Epithelial cell of proximal tubule (primary cell): Measurements from ENCODE around the gene ONECUT3. TPM values are rescaled to one million over a fixed set of nuclear protein-coding genes. Genes with fewer than 3 reads are reported as not detected.

ENCODE experiments used
- DNase-seq: peaks from one replicate; pipeline ENCODE4 v3.0.0-alpha.2; 2011; ENCODE audit warnings: low read depth
- H3K4me3 ChIP-seq: 2 replicates; pipeline ENCODE4 v1.5.1; 2011; ENCODE audit warnings: low read depth, mild to moderate bottlenecking, low read length
- total RNA-seq: library from RNA; depleted of rRNA; stranded (reverse); fragments of >200 nt; gene quantifications from 2 replicates; pipeline ENCODE4 v1.2.3, GENCODE V29; 2015
- TF ChIP-seq, protein P1 (sequence below): conservative IDR thresholded peaks from 2 replicates; pipeline ENCODE4 v1.5.1; 2012; ENCODE audit warnings: low read depth, mild to moderate bottlenecking, low read length

ONECUT3 gene
- total RNA-seq, 1 donor from 2014 or later, result not detected

DNA sequence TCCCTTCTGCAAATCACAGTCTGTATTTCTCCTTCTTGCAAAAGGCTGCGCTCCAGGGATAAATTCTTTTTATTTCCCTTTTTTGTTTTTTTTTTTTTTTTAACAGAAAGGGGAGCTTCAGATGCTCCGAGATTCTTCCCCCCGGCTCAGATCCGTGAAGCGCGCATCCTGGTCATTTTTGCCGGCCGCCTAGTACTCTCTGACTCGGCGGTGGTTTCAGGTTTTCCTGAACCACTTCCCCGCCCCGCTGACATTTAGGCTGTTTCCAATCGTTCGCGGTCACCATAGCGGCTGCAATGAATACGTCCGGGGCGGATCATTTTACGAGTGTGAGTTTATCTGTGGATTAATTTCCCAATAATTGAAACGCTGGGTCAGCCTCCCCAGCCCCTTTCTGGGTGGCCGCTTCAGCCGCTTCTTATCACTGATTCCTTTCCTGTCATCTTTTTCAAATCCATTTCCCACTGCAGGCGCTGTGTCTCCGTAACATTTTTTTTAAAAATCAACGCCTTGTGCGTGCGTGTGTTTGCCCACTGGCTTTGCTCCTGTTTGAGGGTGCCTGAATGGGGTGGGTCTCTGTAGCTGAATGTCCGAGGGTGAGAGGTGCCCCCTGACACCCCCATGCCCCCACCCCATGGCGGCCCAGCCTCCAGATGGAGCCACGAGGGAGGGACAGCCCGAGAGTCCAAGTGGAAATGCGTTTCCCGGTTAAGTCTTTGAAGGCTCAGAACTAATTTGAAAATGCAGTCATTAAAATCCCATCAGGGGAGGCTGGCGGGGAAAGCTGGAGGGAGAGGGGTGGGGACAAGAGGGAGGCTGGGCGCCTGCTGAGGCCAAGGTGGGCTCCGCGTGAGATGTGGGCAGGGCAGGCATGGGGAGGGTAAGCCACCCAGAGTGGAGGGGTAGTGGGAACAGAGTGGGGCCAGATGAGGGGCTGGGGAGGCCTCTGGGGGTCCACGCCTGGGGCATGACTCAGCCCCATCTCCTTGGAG, 10.6 kb downstream of the ONECUT3 start:
- TF ChIP-seq, protein P1, sequence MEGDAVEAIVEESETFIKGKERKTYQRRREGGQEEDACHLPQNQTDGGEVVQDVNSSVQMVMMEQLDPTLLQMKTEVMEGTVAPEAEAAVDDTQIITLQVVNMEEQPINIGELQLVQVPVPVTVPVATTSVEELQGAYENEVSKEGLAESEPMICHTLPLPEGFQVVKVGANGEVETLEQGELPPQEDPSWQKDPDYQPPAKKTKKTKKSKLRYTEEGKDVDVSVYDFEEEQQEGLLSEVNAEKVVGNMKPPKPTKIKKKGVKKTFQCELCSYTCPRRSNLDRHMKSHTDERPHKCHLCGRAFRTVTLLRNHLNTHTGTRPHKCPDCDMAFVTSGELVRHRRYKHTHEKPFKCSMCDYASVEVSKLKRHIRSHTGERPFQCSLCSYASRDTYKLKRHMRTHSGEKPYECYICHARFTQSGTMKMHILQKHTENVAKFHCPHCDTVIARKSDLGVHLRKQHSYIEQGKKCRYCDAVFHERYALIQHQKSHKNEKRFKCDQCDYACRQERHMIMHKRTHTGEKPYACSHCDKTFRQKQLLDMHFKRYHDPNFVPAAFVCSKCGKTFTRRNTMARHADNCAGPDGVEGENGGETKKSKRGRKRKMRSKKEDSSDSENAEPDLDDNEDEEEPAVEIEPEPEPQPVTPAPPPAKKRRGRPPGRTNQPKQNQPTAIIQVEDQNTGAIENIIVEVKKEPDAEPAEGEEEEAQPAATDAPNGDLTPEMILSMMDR, result no peak
- DNase-seq, result no peak
- H3K4me3 ChIP-seq, result no peak overlapping the region

DNA sequence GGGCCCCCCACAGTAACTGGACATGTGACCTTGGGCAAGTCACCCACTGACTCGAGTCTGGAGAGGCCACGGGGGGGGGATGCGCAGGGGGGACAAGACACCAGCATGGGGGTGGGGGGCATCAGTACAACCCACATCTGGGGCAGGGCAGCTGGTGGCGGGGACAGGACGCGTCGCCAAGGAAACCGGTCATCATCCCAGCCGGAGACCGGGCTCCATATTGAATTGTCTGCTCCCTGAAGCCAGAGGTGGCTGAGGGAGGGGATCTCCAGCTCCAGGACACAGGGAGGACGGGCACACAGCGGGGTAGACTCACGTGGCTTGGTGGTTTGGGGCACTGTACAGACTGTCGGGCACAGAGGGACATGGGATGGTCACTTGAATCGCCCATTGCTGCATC, 11.4 kb downstream of the ONECUT3 start:
- H3K4me3 ChIP-seq, result no peak overlapping the region
- TF ChIP-seq, protein P1, result no peak
- no peak for DNase-seq

DNA sequence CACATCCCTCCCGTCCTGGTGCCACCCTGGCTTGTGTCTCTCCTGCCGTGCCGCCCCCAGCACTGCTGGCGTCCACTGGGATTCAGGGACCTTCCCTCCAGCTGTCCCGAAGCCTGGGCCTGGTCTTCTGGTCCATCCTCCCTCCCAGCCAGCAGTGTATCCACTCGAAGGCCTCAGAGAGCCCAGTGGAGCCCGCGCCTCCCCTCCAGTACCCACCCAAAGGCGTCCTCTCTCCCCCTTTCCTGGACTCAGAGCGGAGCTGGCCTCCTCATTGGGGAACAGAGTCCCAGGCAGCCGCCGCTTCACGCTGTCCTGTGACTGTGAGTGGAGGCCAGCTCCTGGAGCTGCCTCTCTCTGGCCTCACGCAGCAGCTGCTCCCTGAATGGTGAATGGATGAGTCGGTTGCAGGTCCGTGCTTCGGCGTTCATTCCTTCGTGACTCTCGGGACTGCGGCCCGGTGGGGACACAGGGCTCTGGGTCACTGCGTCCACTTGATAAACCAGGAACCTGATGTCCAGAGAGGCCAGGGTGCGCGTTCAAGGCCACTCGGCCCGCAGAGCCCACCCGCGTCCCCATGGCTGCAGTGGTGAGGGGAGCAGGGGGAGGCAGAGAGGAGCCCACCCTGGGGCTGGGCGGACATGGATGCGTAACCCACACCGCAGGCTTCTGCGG, 12.1 kb downstream of the ONECUT3 start:
- TF ChIP-seq, protein P1, result no peak
- no peak for DNase-seq
- H3K4me3 ChIP-seq, result no peak overlapping the region

DNA sequence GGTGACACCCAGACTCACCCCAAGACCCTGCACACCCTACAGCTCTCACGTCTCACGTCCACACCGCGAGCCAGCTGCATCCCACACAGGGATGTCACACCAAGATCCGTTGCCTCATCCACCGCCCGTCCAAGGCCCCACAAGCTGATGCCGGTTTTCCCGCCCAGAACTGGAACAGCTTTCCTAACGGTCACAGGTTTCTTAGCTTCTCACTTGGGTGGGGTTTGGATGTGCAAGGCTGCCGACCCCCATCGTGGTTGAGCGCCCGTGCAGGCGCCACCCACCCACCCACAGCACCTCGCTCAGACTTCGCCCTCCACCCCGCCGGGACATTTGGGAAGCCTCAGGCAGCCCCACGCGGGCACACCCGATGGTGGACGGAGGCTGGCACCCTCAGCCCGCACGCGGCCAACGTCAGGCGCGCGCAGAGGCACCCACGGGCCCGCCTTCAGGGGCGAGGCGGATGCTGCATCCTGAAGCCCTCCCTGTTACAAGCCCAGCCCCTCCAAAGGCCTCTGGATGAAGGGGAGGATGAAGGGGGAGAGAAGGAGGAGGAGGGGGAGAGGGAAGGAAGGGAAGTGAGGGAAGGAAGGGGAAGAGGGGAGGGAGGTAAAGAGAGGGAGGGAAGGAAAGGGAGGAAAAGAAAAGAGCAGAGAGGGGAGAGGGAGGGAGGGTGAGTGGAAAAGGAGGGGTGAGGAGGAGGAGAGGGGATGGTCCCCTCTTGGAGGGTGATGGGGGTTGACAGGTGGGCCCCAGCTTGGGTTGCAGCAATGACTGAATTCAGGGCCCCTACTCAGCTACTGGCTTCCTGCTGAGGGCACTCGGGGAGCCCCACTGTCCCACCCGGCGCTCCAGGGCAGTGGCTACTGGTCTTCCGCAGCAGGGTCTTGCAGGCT, 12.8 kb downstream of the ONECUT3 start:
- TF ChIP-seq, protein P1, result no peak
- H3K4me3 ChIP-seq, result no peak overlapping the region
- no peak for DNase-seq

DNA sequence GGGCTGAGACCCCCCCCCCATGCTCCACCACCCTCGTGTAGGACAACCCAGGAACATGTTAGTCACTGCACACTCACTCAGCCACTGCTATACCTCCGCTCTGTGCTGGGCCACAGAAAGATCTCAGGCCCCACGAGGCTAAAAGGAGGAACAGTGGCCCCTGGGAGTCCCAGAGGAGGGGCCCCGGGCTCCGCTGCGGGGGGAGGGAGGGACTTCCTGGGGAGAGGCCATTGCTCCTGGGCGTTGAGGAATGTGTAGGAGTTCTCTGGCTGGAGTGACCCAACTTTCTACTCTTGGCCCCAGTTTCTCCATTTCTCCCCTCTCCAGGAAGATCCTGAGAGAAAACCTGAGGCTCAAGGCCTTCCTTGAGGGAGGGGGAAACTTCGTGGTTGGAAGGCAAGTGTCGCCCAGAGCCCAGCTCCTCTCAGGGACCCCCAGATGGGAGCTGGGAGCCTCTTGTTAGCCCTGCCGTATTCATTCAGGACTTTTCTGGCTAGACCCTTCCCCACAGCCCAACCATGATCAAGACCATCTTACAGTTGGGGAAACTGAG, 13.6 kb downstream of the ONECUT3 start:
- TF ChIP-seq, protein P1, result no peak
- DNase-seq, result no peak
- H3K4me3 ChIP-seq, result no peak overlapping the region

DNA sequence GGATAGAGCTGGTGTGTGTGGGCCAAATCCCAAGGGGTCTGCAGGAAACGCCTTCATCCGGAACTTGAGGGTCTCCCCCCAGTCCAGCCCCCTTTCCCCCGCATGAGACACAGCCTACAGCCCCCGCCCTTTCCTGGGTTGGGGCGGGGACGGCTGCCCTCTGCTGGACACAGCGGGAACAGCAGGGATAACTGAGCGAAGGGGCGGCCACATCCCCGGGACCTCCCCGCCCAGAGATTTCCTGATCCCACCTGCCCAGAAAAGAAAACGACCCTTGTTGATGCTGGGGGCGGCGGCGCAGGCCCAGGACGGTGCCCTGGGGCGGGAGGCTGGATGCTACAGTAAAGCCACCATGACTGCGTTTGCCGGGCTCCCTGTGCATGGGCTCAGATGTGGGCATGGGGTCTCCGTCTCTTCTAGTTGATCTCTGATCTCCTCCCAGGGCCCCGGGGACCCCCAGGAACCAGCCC, 14.2 kb downstream of the ONECUT3 start:
- H3K4me3 ChIP-seq, result no peak overlapping the region
- no peak for DNase-seq
- TF ChIP-seq, protein P1, result peak; percentile 77
